ENCODE results near the gene CIDEC.
"Not testable (repeated sequence)": the region's sequence is repeated elsewhere in the genome, so short reads cannot be mapped to it uniquely, and the experiment has no call there.

The CIDEC gene

DNA sequence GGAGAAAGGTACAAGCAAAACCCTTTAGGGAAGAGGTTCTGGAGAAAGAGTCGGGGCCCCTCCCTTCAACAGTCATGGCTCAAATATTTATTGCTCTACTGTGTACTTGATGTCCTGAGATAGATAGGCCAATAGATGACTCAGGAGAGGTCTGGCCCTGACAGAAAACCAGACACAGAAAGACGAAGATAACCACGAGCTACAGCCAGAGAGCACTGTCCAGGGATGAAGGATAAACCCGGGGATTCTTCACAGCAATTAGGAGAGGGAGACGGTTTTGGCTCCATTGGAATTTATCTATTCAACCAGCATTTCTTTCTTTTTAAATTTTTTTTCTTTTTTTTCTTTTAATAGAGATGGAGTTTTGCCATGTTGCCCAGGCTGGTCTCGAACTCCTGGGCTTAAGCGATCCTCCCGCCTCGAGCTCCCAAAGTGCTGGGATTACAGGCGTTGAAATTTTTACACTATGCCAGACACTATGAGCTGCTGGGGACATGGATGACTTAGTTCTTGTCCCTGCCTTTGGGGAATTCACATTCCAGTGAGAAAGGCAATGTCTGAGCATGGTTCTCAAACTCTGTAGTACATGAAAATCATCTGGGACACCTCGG, 4.6 kb upstream of the CIDEC start:
- DNase-seq (ENCODE audit: low read depth), result no peak

DNA sequence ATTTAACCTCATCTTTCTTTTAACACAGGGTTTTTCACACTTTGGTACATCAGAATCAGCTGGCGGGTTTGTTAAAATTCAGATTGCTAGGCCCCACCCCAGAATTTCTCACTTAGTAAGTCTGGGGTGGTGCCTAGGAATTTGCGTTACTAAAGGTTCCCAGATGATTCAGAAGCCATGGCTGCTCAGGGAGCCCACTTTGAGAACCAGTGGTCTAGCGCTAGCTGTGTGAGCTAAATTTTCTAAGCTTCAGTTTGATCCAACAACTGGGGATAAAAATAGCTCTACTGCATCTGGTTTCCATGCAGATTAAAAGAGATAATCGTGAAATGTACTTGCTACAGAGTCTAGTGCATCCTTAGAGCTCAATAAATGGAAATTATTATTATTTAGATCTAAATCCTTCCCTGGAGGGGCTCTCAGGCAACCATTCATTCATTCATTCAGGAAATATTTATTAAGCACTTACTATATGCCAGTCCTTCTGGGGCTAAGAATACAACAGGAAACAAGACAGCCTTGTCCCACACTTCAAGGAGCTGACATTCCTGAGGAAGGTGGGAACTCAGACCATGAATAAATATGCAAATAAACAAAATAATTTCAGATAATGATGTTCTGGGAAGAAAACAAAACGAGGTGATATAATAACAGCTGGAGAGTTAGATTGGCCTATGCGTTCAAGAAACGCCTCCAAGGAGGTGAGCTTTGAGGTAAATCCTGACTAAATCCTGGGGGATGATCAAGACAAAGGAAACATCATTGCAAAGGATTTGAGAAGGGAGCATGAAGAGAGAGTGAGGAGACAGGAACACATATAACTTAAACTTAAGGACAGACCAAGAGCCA, 3.9 kb upstream of the CIDEC start:
- TF ChIP-seq, protein P1, sequence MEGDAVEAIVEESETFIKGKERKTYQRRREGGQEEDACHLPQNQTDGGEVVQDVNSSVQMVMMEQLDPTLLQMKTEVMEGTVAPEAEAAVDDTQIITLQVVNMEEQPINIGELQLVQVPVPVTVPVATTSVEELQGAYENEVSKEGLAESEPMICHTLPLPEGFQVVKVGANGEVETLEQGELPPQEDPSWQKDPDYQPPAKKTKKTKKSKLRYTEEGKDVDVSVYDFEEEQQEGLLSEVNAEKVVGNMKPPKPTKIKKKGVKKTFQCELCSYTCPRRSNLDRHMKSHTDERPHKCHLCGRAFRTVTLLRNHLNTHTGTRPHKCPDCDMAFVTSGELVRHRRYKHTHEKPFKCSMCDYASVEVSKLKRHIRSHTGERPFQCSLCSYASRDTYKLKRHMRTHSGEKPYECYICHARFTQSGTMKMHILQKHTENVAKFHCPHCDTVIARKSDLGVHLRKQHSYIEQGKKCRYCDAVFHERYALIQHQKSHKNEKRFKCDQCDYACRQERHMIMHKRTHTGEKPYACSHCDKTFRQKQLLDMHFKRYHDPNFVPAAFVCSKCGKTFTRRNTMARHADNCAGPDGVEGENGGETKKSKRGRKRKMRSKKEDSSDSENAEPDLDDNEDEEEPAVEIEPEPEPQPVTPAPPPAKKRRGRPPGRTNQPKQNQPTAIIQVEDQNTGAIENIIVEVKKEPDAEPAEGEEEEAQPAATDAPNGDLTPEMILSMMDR (IDR thresholded peaks at IDR 0.05; ENCODE audit: low read depth, low read length, missing control alignments), result no peak
- H3K4me3 ChIP-seq (ENCODE audit: low read depth, low read length), result no peak overlapping the region
- DNase-seq (ENCODE audit: low read depth), result no peak

More for the DNA sequence above, 4.6 kb upstream of the CIDEC start:
- no peak overlapping the region for H3K4me3 ChIP-seq (ENCODE audit: low read depth, low read length)
- TF ChIP-seq, protein P1 (IDR thresholded peaks at IDR 0.05; ENCODE audit: low read depth, low read length, missing control alignments), result no peak

DNA sequence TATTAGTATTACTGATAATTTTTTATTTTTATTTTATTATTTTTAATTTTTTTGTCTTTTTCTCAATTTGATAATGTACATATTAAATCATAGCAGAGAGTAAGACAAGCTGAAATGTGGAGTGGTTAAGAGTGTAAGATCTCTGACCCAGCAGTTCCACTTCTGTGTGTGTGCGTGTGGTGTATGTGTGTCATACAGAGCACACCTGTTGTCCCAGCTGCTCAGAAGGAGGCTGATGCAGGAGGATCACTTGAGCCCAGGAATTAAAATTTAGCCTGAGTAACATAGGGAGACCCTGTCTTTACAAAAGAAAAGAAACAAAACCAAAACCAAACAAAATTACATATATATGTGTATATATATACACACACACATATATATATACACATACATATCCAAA, 1.4 kb upstream of the CIDEC start:
- H3K4me3 ChIP-seq (ENCODE audit: low read depth, low read length), result no peak overlapping the region
- TF ChIP-seq, protein P1 (IDR thresholded peaks at IDR 0.05; ENCODE audit: low read depth, low read length, missing control alignments), result no peak
- no peak for DNase-seq (ENCODE audit: low read depth)

DNA sequence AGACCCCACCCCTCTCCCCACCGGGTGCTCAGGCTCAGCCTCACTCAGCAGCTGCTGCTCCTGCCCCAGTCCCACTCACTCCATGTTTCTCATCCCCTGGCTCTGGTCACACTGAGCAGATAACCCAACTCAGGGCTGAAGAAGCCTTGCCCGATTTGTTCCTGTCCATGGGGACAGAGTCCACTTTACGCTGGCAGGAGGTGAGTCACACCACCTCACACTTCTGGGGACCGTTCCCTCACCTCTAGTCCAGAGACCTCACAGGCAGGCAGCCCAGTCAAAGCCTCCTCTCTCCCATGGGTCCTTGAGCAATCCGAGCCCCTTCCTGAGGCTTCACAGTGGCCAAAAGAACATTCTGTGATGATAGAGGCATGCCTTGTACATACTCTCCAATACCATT, 1.4 kb downstream of the CIDEC start:
- no peak for DNase-seq (ENCODE audit: low read depth)
- TF ChIP-seq, protein P1 (IDR thresholded peaks at IDR 0.05; ENCODE audit: low read depth, low read length, missing control alignments), result no peak
- H3K4me3 ChIP-seq (ENCODE audit: low read depth, low read length), result no peak overlapping the region

DNA sequence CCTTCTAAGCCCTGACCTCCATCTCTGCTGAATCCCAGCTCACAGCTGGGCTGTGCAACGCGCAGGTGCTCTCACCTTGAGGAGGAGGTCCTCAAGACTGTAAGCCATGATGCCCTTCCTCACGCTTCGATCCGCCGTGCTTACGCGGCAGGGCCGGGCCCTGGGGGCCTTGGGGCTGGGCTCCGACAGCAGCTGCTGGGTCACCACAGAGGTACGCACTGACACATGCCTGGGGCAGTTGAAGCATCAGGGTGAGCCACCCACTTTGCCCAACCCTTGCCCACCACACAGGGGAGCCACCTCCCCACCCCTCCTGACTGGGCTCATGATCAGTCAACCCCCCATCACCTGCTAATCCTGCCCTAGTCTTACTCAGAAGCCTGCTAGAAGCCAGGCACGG, 3.1 kb downstream of the CIDEC start:
- TF ChIP-seq, protein P1 (IDR thresholded peaks at IDR 0.05; ENCODE audit: low read depth, low read length, missing control alignments), result no peak
- no peak overlapping the region for H3K4me3 ChIP-seq (ENCODE audit: low read depth, low read length)
- no peak for DNase-seq (ENCODE audit: low read depth)

DNA sequence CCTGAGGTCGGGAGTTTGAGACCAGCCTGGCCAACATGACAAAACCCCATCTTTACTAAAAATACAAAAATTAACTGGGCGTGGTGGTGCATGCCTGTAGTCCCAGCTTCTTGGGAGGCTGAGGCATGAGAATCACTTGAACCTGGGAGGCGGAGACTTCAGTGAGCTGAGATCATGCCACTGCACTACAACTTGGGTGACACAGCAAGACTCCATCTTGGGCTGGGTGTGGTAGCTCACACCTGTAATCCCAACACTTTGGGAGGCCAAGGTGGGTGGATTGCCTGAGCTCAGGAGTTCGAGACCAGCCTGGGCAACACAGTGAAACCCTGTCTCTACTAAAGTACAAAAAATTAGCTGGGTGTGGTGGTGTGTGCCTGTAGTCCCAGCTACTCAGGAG, 3.8 kb downstream of the CIDEC start:
- not testable (repeated sequence) for H3K4me3 ChIP-seq (ENCODE audit: low read depth, low read length); DNase-seq (ENCODE audit: low read depth)

DNA sequence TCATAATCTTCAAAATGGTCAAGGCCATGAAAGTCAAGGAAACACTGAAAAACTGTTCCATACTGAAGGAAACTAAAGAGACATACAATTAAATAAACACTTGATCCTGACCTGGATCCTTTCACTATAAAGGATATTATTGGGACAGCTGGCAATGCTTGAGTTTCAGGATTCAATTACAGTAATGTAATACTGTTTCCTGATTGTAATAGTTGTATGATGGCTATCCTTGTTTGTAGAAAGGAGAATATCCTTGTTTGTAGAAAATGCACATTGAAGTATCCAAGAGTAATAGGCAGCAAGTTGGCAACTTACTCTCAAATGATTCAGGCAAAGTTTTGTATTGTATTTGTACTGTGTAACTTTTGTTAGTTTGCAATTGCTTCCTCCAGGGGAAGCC, 4.6 kb downstream of the CIDEC start:
- H3K4me3 ChIP-seq (ENCODE audit: low read depth, low read length), result no peak overlapping the region
- no peak for DNase-seq (ENCODE audit: low read depth)
- TF ChIP-seq, protein P1 (IDR thresholded peaks at IDR 0.05; ENCODE audit: low read depth, low read length, missing control alignments), result no peak

DNA sequence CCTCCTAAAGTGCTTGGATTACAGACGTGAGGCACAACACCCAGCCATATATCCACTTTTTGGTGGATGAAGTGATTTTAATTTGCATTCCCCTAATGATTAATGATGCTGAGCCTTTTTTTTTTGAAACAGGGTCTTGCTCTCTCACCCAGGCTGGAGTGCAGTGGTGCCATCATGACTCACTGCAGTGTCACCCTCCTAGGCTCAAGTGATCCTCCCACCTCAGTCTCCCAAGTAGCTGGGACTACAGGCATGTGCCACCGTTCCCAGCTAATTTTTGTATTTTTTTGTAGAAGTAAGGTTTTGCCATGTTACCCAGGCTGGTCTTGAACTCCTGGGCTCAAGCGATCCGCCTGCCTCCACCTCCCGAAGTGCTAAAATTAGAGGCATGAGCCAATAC, 8.0 kb downstream of the CIDEC start:
- not testable (repeated sequence) for DNase-seq (ENCODE audit: low read depth); H3K4me3 ChIP-seq (ENCODE audit: low read depth, low read length)

Measured in GM12864 (cell line).